Calu3 (cell line): ENCODE results near the gene GABRD. TPM values are rescaled to one million over a fixed set of nuclear protein-coding genes. Genes with fewer than 3 reads are reported as not detected.

Experiments
- BruUV-seq: library from RNA; stranded (reverse); fragments of 400-500 nt; replicated peaks from 2 replicates; lab custom pipeline; 2021; lab: Mats Ljungman, UMichigan
- CTCF ChIA-PET: fragments of 300-600 bp; sonication (Branson Sonifier 250); formaldehyde crosslinking; loops from one replicate; lab custom pipeline; 2022; ENCODE audit warnings: antibody characterized with exemption; lab: Charles Lee
- DNase-seq: peaks from one replicate; pipeline ENCODE4 v3.0.0; 2022
- H3K27ac Mint-ChIP-seq: one replicate; pipeline ENCODE4 v1.8.0; 2022; ENCODE audit warnings: mixed read lengths; ENCODE audit not compliant: unreplicated experiment
- H3K27me3 Mint-ChIP-seq: one replicate; pipeline ENCODE4 v1.8.0; 2022; ENCODE audit warnings: mixed read lengths; ENCODE audit not compliant: unreplicated experiment
- H3K36me3 Mint-ChIP-seq: one replicate; pipeline ENCODE4 v1.8.0; 2022; ENCODE audit warnings: mild to moderate bottlenecking, moderate library complexity, mixed read lengths; ENCODE audit not compliant: insufficient read depth, unreplicated experiment
- H3K4me1 Mint-ChIP-seq: one replicate; pipeline ENCODE4 v1.8.0; 2022; ENCODE audit warnings: mild to moderate bottlenecking, low read depth, mixed read lengths; ENCODE audit not compliant: unreplicated experiment
- H3K4me3 Mint-ChIP-seq: one replicate; pipeline ENCODE4 v1.8.0; 2022; ENCODE audit warnings: mild to moderate bottlenecking, low read depth, moderate library complexity, mixed read lengths; ENCODE audit not compliant: unreplicated experiment
- H3K9me3 Mint-ChIP-seq: one replicate; pipeline ENCODE4 v1.8.0; 2022; ENCODE audit warnings: low read depth, mixed read lengths; ENCODE audit not compliant: unreplicated experiment
- CTCF ChIP-seq: fragments of 200-600 bp; IDR thresholded peaks from one replicate; pipeline ENCODE4 v1.8.0; 2022; ENCODE audit warnings: antibody characterized with exemption; ENCODE audit not compliant: unreplicated experiment
- intact Hi-C: fragments of 100-400 bp; cut with micrococcal nuclease; formaldehyde crosslinking; loops from one replicate; pipeline ENCODE4 v1.10.0; 2022; ENCODE audit not compliant: unreplicated experiment
- total RNA-seq: library from RNA; stranded (reverse); gene quantifications from 2 replicates; pipeline ENCODE4 v1.2.3, GENCODE V29; 2022

Gene GABRD
- total RNA-seq, 1 experiment from 2014 or later: not detected

- no TSS peak for BruUV-seq
- Mint-ChIP-seq H3K4me3 (no peak overlapping the region), H3K9me3 (no peaks in the 10 kb centered on the region), H3K36me3 (peaks cover 5% of the 10 kb centered on the region), H3K4me1 (no peaks in the 10 kb centered on the region), H3K27me3 (peaks cover 34% of the 10 kb centered on the region), H3K27ac (no peak overlapping the region)
- CTCF ChIA-PET: interaction anchor here (0.6 kb wide), 1 partner anchor 1461 kb away, joined by 3 read pairs; no protein-coding TSS in a partner anchor
- TF ChIP-seq CTCF: no peak
- intact Hi-C loops: no loop called here
- DNase-seq: no peak
Measured at GRCh38 chr1:2004856-2005255, 14.3 kb upstream of the GABRD start.

GRCh38 chr1:2009101-2010053, 9.8 kb upstream of the GABRD start:
- DNase-seq: no peak
- TF ChIP-seq CTCF: no peak
- H3K36me3 Mint-ChIP-seq: no peaks in the 10 kb centered on the region
- no peak overlapping the region for H3K4me3 Mint-ChIP-seq
- no peaks in the 10 kb centered on the region for H3K9me3 Mint-ChIP-seq
- no peaks in the 10 kb centered on the region for H3K4me1 Mint-ChIP-seq
- no peak overlapping the region for H3K27ac Mint-ChIP-seq
- CTCF ChIA-PET: no interaction called here
- peaks cover 31% of the 10 kb centered on the region for H3K27me3 Mint-ChIP-seq
- no TSS peak for BruUV-seq
- intact Hi-C loops: no loop called here

- TF ChIP-seq CTCF: no peak
Measured at GRCh38 chr1:2014181-2014580, 5.0 kb upstream of the GABRD start.

GRCh38 chr1:2014741-2015735, 4.1 kb upstream of the GABRD start:
- Mint-ChIP-seq H3K27ac (no peak overlapping the region), H3K36me3 (peaks cover 12% of the 10 kb centered on the region), H3K4me3 (peak overlapping the region; percentile 61), H3K9me3 (no peaks in the 10 kb centered on the region), H3K27me3 (peaks cover 40% of the 10 kb centered on the region), H3K4me1 (peaks cover 11% of the 10 kb centered on the region)
- DNase-seq: peak; percentile 62
- BruUV-seq: no TSS peak
- CTCF ChIA-PET: interaction anchor here (0.7 kb wide), 1 partner anchor 21 kb away, joined by 3 read pairs; no protein-coding TSS in a partner anchor
- intact Hi-C loops: no loop called here
- TF ChIP-seq CTCF: no peak

More at GRCh38 chr1:2014181-2014580, 5.0 kb upstream of the GABRD start:
- no peak overlapping the region for H3K27ac Mint-ChIP-seq
- no peak for DNase-seq
- peaks cover 34% of the 10 kb centered on the region for H3K27me3 Mint-ChIP-seq
- intact Hi-C loops: no loop called here
- peaks cover 11% of the 10 kb centered on the region for H3K4me1 Mint-ChIP-seq
- no peak overlapping the region for H3K4me3 Mint-ChIP-seq
- no peaks in the 10 kb centered on the region for H3K9me3 Mint-ChIP-seq
- CTCF ChIA-PET: no interaction called here
- no TSS peak for BruUV-seq
- H3K36me3 Mint-ChIP-seq: peaks cover 12% of the 10 kb centered on the region
